ENCODE measurements around the gene PARP2. TPM values are rescaled to one million over a fixed set of nuclear protein-coding genes. Genes with fewer than 3 reads are reported as not detected.

The PARP2 gene
- total and polyA plus RNA-seq, 2 donors (not counting 1 experiment from before 2014, with no cell fraction given) = 17.0 to 22.4 TPM

DNA sequence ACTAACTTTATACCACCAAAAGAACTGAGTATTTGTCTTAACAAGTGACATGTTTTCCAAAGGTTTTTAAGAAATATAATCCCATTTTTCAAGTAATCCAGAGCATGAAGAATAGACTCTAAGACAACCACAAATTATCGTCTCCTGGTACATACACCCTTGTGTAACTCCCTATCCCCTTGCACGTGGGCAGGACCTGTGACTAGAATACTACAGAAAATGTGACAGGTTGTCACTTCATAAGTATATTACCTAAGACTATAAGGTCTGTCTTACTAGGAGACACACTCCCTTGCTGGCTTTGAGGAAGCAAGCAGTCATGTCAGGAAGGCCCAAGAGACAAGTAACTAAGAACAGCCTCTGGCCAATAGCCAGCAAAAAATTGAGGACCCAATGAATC lies 29.4 kb upstream of the PARP2 start:
- Histone ChIP-seq H3K9me3 (ENCODE audit: control extremely low read depth in 1 of 3, control insufficient read depth in 2 of 3, insufficient read depth in 1 of 3, low read length in 2 of 3) (peaks cover 0 to 3% (median 0%) of the 10 kb centered on the region in 3 donors), H4K20me1 (ENCODE audit: control insufficient read depth, insufficient read depth, low read length, poor library complexity, severe bottlenecking) (no peaks in the 10 kb centered on the region), H2AFZ (ENCODE audit: insufficient read depth, low read depth, low read length, poor library complexity, severe bottlenecking) (no peak overlapping the region), H3K27me3 (replicated peaks in 1 of 4; ENCODE audit: control extremely low read depth in 1 of 4, control insufficient read depth in 3 of 4, insufficient read depth in 4 of 4, low read length in 3 of 4) (no peaks in the 10 kb centered on the region), H3K36me3 (replicated peaks in 1 of 2; ENCODE audit: control extremely low read depth in 1 of 2, control insufficient read depth in 1 of 2, extremely low read depth in 1 of 2, insufficient read depth in 2 of 2, low read length in 1 of 2) (peaks cover 6 to 58% of the 10 kb centered on the region in 2 experiments), H3K79me2 (ENCODE audit: control insufficient read depth, insufficient read depth, low read length) (peaks cover 8% of the 10 kb centered on the region), H3K9ac (ENCODE audit: low read length) (no peak overlapping the region), H3K4me2 (replicated peaks; ENCODE audit: low read depth, low read length, poor library complexity, severe bottlenecking) (no peak overlapping the region), H3K4me1 (ENCODE audit: control insufficient read depth in 2 of 2, insufficient read depth in 2 of 2, low read length in 2 of 2) (no peaks in the 10 kb centered on the region), H3K4me3 (ENCODE audit: control extremely low read depth in 1 of 5, extremely low read depth in 1 of 5, insufficient read depth in 1 of 5, low read depth in 2 of 5, low read length in 4 of 5) (no peak overlapping the region), H3K27ac (ENCODE audit: low read length in 2 of 2) (no peak overlapping the region)
- CTCF ChIA-PET = no interaction called here
- no CpG with 5 or more reads among the region's 2 CpGs for WGBS (ENCODE audit: insufficient coverage)
- no peaks in the 10 kb centered on the region for H3K27me3 Mint-ChIP-seq
- H3K27ac Mint-ChIP-seq = no peak overlapping the region
- H3K9me3 Mint-ChIP-seq (ENCODE audit: insufficient read depth) = no peaks in the 10 kb centered on the region
- intact Hi-C loops (cut with micrococcal nuclease) = no loop called here
- TF ChIP-seq CTCF (IDR thresholded peaks at IDR 0.05) (no peak), EZH2 (IDR thresholded peaks at IDR 0.05; ENCODE audit: borderline replicate concordance, insufficient read depth, low read depth, low read length, poor library complexity, severe bottlenecking) (no peak)
- ATAC-seq (ENCODE audit: low read depth) (no peak), DNase-seq (no peak)
- POLR2A ChIA-PET = no interaction called here
- no peaks in the 10 kb centered on the region for H3K4me1 Mint-ChIP-seq
- no peak overlapping the region for H3K4me3 Mint-ChIP-seq

DNA sequence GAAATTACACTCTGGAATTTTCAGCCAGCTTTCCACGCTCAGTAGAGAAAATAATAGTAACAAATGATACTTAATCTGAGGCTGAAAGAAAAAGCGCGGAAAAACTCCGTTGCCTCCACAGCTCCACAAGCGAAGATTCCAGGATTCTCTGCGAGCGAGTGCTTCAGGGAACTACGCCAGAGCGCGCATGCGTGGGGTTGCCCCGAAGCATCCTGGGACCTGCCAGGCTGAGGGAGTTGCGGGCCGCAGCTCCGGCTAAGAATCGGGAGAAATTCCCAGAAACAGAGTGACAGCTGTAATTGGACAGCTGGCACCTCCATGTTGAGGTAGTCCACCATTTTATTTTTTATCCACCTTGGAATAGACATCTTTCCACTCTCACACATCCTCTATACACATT lies 25.7 kb upstream of the PARP2 start:
- H3K9me3 Mint-ChIP-seq (ENCODE audit: insufficient read depth) = no peaks in the 10 kb centered on the region
- Histone ChIP-seq H3K27me3 (replicated peaks in 1 of 4; ENCODE audit: control extremely low read depth in 1 of 4, control insufficient read depth in 3 of 4, insufficient read depth in 4 of 4, low read length in 3 of 4) (no peaks in the 10 kb centered on the region), H3K36me3 (replicated peaks in 1 of 2; ENCODE audit: control extremely low read depth in 1 of 2, control insufficient read depth in 1 of 2, extremely low read depth in 1 of 2, insufficient read depth in 2 of 2, low read length in 1 of 2) (peaks cover 8 to 52% of the 10 kb centered on the region in 2 experiments), H3K4me2 (replicated peaks; ENCODE audit: low read depth, low read length, poor library complexity, severe bottlenecking) (no peak overlapping the region), H2AFZ (ENCODE audit: insufficient read depth, low read depth, low read length, poor library complexity, severe bottlenecking) (no peak overlapping the region), H3K9me3 (ENCODE audit: control extremely low read depth in 1 of 3, control insufficient read depth in 2 of 3, insufficient read depth in 1 of 3, low read length in 2 of 3) (peaks cover 0 to 3% (median 0%) of the 10 kb centered on the region in 3 donors), H4K20me1 (ENCODE audit: control insufficient read depth, insufficient read depth, low read length, poor library complexity, severe bottlenecking) (no peaks in the 10 kb centered on the region), H3K27ac (ENCODE audit: low read length in 2 of 2) (no peak overlapping the region), H3K4me1 (ENCODE audit: control insufficient read depth in 2 of 2, insufficient read depth in 2 of 2, low read length in 2 of 2) (no peaks in the 10 kb centered on the region), H3K9ac (ENCODE audit: low read length) (no peak overlapping the region), H3K4me3 (ENCODE audit: control extremely low read depth in 1 of 5, extremely low read depth in 1 of 5, insufficient read depth in 1 of 5, low read depth in 2 of 5, low read length in 4 of 5) (no peak overlapping the region), H3K79me2 (ENCODE audit: control insufficient read depth, insufficient read depth, low read length) (peaks cover 8% of the 10 kb centered on the region)
- over 99% methylated on average over 13 of the region's 16 CpGs for WGBS (ENCODE audit: insufficient coverage)
- no peaks in the 10 kb centered on the region for H3K27me3 Mint-ChIP-seq
- POLR2A ChIA-PET = no interaction called here
- no peak for TF ChIP-seq CTCF (IDR thresholded peaks at IDR 0.05)
- no peak for TF ChIP-seq EZH2 (IDR thresholded peaks at IDR 0.05; ENCODE audit: borderline replicate concordance, insufficient read depth, low read depth, low read length, poor library complexity, severe bottlenecking)
- H3K4me3 Mint-ChIP-seq = no peak overlapping the region
- CTCF ChIA-PET = interaction anchor here (1.3 to 2.8 kb wide), 4 partner anchors 10 to 288 kb away, joined by 3 to 15 read pairs (median 6); partner anchors contain the start of gene TTC5
- no peak for ATAC-seq (ENCODE audit: low read depth)
- H3K27ac Mint-ChIP-seq = no peak overlapping the region
- no peaks in the 10 kb centered on the region for H3K4me1 Mint-ChIP-seq
- intact Hi-C loops (cut with micrococcal nuclease) = no loop called here
- no peak for DNase-seq

Data from B cell (primary cell).